HUES48 (cell line): ENCODE results near the gene GLOD4.
A peak's percentile ranks its signal among the peaks of the same experiment; 100 is the strongest.
"Not testable (repeated sequence)": the region's sequence is repeated elsewhere in the genome, so short reads cannot be mapped to it uniquely, and the experiment has no call there.

Experiments used
- H3K27ac ChIP-seq: one replicate; pipeline ENCODE4 v1.7.0; 2013; ENCODE audit warnings: low read depth, low read length, inconsistent platforms
- H3K27me3 ChIP-seq: 2 replicates; pipeline ENCODE4 v1.6.1; 2013; ENCODE audit warnings: mild to moderate bottlenecking, low read length; ENCODE audit not compliant: control insufficient read depth, insufficient read depth
- H3K36me3 ChIP-seq: 2 replicates; pipeline ENCODE4 v1.6.1; 2013; ENCODE audit warnings: low read length; ENCODE audit not compliant: control insufficient read depth, insufficient read depth
- H3K4me1 ChIP-seq: 2 replicates; pipeline ENCODE4 v1.6.1; 2013; ENCODE audit warnings: mild to moderate bottlenecking, low read length; ENCODE audit not compliant: control insufficient read depth, insufficient read depth
- H3K4me3 ChIP-seq: 2 replicates; pipeline ENCODE4 v1.5.1; 2013; ENCODE audit warnings: mild to moderate bottlenecking, low read depth, low read length
- H3K9ac ChIP-seq: 2 replicates; pipeline ENCODE4 v1.6.1; 2013; ENCODE audit warnings: mild to moderate bottlenecking, low read depth, low read length, moderate library complexity
- H3K9me3 ChIP-seq: 2 replicates; pipeline ENCODE4 v1.6.1; 2013; ENCODE audit warnings: low read length; ENCODE audit not compliant: control insufficient read depth, insufficient read depth

GLOD4 gene

GRCh38 chr17:773016-773415, 9.1 kb downstream of the GLOD4 start:
- Histone ChIP-seq H3K27ac (no peak overlapping the region), H3K27me3 (no peaks in the 10 kb centered on the region), H3K4me1 (no peaks in the 10 kb centered on the region), H3K9ac (no peak overlapping the region), H3K4me3 (no peak overlapping the region), H3K36me3 (peaks cover 86% of the 10 kb centered on the region), H3K9me3 (no peaks in the 10 kb centered on the region)

- Histone ChIP-seq H3K36me3 (peaks cover 72% of the 10 kb centered on the region), H3K4me3 (no peak overlapping the region), H3K27ac (no peak overlapping the region), H3K9me3 (no peaks in the 10 kb centered on the region), H3K4me1 (no peaks in the 10 kb centered on the region), H3K9ac (no peak overlapping the region), H3K27me3 (no peaks in the 10 kb centered on the region)
Observed at GRCh38 chr17:767076-767475, 15.0 kb downstream of the GLOD4 start.

GRCh38 chr17:760371-760770, 21.7 kb downstream of the GLOD4 start:
- Histone ChIP-seq H3K9ac (no peak overlapping the region), H3K4me1 (no peaks in the 10 kb centered on the region; the same call in 1 of the 2 replicates), H3K27ac (no peak overlapping the region), H3K27me3 (no peaks in the 10 kb centered on the region), H3K4me3 (no peak overlapping the region), H3K9me3 (no peaks in the 10 kb centered on the region), H3K36me3 (peaks cover 73% of the 10 kb centered on the region)

GRCh38 chr17:759964-760363, 22.1 kb downstream of the GLOD4 start:
- H3K4me1 ChIP-seq: no peaks in the 10 kb centered on the region; the same call in 1 of the 2 replicates
- peaks cover 69% of the 10 kb centered on the region for H3K36me3 ChIP-seq
- H3K9ac ChIP-seq: no peak overlapping the region
- no peaks in the 10 kb centered on the region for H3K27me3 ChIP-seq
- H3K27ac ChIP-seq: no peak overlapping the region
- H3K4me3 ChIP-seq: no peak overlapping the region
- H3K9me3 ChIP-seq: no peaks in the 10 kb centered on the region

- H3K27ac ChIP-seq: peak overlapping the region; percentile 56
- peaks cover 44% of the 10 kb centered on the region for H3K36me3 ChIP-seq
- not testable (repeated sequence) for H3K9me3 ChIP-seq, H3K9ac ChIP-seq, H3K27me3 ChIP-seq, H3K4me1 ChIP-seq, H3K4me3 ChIP-seq
Observed at GRCh38 chr17:756010-756567, 26.0 kb downstream of the GLOD4 start.

GRCh38 chr17:755319-755961, 26.6 kb downstream of the GLOD4 start:
- not testable (repeated sequence) for H3K9me3 ChIP-seq, H3K27ac ChIP-seq, H3K4me1 ChIP-seq, H3K4me3 ChIP-seq, H3K9ac ChIP-seq, H3K27me3 ChIP-seq
- peaks cover 38% of the 10 kb centered on the region for H3K36me3 ChIP-seq

GRCh38 chr17:753418-753817, 28.7 kb downstream of the GLOD4 start:
- Histone ChIP-seq H3K9ac (no peak overlapping the region), H3K4me1 (peaks cover 5% of the 10 kb centered on the region; the same call in 1 of the 2 replicates), H3K36me3 (peaks cover 26% of the 10 kb centered on the region), H3K27ac (no peak overlapping the region), H3K9me3 (peaks cover 5% of the 10 kb centered on the region), H3K4me3 (no peak overlapping the region), H3K27me3 (no peaks in the 10 kb centered on the region)

- Histone ChIP-seq H3K9ac (peak overlapping the region; percentile 48), H3K9me3 (peaks cover 5% of the 10 kb centered on the region), H3K4me1 (peaks cover 5% of the 10 kb centered on the region; the same call in 1 of the 2 replicates), H3K27ac (peak overlapping the region; percentile 33), H3K27me3 (no peaks in the 10 kb centered on the region), H3K36me3 (peaks cover 27% of the 10 kb centered on the region), H3K4me3 (peak overlapping the region; percentile 91)
Observed at GRCh38 chr17:752620-753219, 29.4 kb downstream of the GLOD4 start.

- Histone ChIP-seq H3K36me3 (peaks cover 28% of the 10 kb centered on the region), H3K9me3 (peaks cover 5% of the 10 kb centered on the region), H3K9ac (peak within 1 kb of the TSS; percentile 80), H3K27ac (peak within 1 kb of the TSS; percentile 42), H3K4me1 (peaks cover 5% of the 10 kb centered on the region; the same call in 1 of the 2 replicates), H3K4me3 (peak within 1 kb of the TSS; percentile 91), H3K27me3 (no peaks in the 10 kb centered on the region)
Observed at GRCh38 chr17:752002-752619, 30.0 kb downstream of the GLOD4 start, which contains the start of gene GEMIN4. GEMIN4 (minus strand) TSS chr17:752264; CDS start chr17:752142, 122 bp downstream.

- peaks cover 28% of the 10 kb centered on the region for H3K36me3 ChIP-seq
- peaks cover 5% of the 10 kb centered on the region for H3K9me3 ChIP-seq
- H3K27ac ChIP-seq: peak overlapping the region; percentile 42
- H3K27me3 ChIP-seq: no peaks in the 10 kb centered on the region
- H3K4me3 ChIP-seq: peak overlapping the region; percentile 91
- H3K9ac ChIP-seq: peak overlapping the region; percentile 80
- H3K4me1 ChIP-seq: peaks cover 5% of the 10 kb centered on the region; the same call in 1 of the 2 replicates
Observed at GRCh38 chr17:751269-752001, 30.6 kb downstream of the GLOD4 start.
